NCI-H526 (cell line): ENCODE data around the gene ZNF10.

Source experiments
- DNase-seq, 2 experiments: peaks; one replicate each; lab custom pipeline; 2025; lab: John Stamatoyannopoulos, UW

Gene ZNF10

DNA sequence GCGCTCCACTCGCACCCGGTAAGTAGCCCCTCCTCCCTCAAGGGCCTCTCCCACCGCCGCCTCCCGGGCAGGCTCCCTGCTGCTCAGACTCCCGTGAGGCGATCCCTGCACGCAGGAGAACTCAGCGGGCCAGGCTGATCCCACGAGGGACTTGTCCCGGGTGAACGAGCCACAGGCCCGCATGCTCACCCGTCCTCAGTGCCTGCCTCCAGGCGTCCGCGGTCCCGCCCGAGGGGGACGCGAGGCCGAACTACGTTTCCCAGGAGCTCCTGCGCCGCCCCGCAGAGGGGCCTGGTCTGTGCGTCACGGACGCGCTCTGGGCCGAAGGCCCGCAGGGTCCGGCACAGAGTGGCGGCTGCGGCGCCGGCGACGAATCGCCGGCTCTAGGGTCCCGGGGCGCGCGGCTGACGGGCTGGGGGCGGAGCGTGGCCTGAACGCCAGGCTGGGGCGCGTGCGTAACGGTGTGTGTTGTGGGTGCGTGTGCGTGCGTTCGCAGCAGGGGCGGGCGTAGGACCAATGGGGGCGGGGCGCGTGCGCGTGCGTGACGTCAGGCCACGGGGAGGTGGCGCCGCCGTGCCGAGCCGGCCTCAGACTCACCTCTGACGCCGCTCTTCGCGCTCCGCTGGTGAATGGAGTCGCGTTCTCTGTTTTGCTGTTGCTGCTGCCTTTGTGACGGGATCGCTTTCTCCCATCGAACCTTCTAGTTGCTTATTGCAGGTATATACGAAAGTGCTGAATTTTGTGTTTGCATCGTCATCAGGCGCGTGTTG lies at the start of gene ZNF10, which contains the start of gene ZNF891:
Gene ZNF10 (plus strand): TSS at position 590 of the 770 bp plus-strand sequence. CDS start 13,866 bp downstream, outside the sequence.
Gene ZNF891 (minus strand): TSS at position 237 of the 770 bp plus-strand sequence. CDS start 8,356 bp downstream, outside the sequence.
- DNase-seq, result peak; percentile 88 to 98

DNA sequence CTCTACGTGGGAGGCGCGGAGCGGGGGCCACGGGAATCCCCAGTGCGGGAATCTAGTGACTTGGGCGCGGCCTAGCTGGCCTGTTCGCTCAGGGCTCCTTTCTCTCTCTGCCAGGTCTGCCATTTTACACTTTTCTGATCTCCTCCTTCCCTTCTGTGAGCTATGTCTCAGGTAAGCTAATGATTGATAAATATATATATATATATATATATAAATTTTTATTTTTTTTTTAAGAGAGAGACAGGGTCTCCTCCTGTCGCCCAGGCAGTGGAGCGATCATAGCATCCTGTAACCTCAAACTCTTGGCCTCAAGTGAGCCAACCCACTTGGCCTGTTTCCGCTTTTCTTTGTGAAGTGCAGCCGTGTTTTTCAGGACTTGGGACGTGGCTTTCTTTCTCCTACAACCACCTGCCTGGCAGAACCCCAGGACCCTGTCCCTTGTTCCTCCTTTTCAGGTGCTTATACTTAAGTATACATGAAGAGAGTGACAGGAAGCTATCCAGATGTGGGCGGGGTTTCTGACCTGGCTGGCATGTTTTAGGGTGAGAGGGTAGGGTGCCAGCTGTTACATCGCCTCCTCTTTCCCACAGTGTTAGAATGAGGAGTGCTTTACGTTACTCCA lies 49.2 kb upstream of the ZNF10 start:
- no peak for DNase-seq

DNA sequence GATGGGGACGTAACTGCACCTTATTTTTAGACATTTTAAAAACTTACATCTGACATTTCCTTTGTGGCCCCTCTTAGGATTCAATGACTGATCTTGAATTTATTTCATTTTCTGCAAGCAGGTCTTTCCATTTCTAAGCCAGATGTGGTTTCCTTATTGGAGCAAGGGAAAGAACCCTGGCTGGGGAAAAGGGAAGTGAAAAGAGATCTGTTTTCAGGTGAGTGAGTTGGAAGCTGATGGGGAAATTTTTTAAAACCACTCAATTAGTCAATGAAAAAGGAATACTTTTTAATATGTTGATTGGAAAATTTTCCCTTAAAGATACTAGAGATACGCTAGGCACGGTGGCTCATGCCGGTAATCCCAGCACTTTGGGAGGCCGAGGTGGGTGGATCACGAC lies 47.1 kb upstream of the ZNF10 start:
- DNase-seq, result no peak

DNA sequence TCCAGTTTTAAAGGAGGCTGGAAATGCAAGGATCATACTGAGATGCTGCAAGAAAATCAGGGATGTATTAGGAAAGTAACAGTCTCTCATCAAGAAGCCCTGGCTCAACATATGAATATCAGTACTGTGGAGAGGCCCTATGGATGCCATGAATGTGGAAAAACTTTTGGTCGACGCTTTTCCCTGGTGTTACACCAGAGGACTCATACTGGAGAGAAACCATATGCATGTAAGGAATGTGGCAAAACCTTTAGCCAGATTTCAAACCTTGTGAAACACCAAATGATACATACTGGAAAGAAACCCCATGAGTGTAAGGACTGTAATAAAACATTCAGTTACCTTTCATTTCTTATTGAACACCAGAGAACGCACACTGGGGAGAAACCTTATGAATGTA lies 24.8 kb upstream of the ZNF10 start:
- DNase-seq, result no peak

DNA sequence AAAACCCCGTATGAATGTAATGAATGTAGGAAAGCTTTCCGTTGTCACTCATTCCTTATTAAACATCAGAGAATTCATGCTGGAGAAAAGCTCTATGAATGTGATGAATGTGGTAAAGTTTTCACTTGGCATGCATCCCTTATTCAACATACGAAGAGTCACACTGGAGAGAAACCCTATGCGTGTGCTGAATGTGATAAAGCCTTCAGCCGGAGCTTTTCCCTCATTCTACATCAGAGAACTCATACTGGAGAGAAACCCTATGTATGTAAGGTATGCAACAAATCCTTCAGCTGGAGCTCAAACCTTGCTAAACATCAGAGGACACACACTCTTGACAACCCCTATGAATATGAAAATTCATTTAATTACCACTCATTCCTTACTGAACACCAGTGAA lies 24.2 kb upstream of the ZNF10 start:
- no peak for DNase-seq

DNA sequence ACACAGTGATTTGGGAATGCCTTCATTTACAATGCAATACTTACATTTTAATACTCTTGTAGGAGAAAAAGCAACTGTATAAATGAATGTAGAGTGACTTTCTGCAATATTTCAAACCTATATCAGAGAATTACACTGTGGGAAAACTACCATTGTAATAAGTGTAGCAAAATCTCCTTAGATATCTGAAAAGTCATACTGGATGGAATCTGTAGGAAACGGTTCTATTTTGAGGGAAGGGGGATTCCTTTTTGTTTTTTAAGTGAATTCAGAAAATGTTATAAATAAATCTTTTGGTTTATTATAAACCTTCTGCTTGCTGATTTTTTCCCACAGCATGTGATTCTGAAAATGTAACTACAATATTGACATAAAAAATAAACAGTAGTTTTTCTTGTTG lies 23.3 kb upstream of the ZNF10 start:
- no peak for DNase-seq

DNA sequence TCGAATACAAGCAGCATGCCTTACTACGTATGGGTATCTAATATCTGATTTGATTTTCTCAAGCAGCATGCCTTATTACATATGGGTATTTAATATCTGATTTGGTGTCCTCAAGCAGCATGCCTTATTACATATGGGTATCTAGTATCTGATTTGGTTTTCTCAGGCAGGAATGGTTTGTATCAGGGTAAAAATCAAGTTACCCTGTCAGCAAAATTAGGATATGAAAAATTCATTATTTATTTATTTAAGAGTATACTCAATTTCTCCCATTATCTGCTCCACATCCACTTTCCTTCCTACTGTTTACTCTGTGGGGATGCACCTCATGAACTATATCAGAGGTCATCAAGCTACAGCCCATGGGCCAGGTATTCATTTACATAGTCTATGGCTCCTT lies 22.3 kb upstream of the ZNF10 start:
- no peak for DNase-seq

DNA sequence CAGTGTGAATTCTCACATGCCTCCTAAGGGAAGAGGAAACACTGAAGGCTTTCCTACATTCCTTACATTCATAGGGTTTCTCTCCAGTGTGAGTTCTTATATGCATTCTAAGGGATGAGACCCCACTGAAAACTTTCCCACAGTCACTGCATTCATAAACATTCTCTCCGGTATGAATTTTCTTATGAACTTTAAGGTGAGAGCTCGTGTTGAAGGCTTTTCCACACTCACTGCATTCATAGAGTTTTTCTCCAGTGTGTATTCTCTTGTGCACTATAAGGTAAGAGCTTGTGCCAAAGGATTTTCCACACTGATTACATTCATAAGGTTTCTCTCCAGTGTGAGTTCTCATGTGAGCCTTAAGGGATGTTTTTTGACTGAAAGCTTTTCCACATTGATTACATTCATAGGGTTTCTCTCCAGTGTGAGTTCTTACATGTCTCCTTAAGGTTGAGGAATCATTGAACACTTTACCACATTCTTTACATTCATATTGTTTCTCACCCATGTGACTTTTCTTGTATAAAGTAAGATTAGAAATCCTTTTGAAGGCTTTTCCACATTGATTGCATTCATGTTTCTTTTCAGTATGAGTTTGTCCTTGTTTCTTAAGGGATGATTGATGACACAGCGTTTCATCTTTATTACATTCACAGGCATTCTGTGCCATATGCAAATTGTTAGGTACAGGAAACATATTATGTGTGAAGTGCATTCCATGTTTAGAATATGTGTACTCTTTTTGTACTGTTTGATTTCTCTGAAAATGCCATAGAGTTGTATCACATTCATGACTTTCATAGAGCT lies 9.8 kb upstream of the ZNF10 start:
- no peak for DNase-seq

DNA sequence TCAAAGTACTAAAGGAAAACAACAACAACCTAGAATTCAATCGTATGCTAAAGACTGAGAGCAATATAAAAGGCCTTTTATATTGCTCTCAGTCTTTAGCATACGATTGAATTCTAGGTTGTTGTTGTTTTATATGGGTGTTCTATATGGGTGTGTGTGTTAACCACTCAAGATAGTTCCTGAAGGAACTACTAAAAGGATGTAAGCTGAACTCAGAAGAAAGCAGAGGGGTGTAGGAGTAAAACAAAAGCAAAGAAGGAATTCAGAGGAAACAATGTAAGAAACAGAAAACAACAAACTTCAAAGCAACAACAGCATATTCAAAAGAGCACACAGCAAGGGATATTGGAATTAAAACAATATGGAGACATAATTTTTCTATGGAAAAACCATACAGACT lies 5.8 kb upstream of the ZNF10 start:
- DNase-seq, result no peak

DNA sequence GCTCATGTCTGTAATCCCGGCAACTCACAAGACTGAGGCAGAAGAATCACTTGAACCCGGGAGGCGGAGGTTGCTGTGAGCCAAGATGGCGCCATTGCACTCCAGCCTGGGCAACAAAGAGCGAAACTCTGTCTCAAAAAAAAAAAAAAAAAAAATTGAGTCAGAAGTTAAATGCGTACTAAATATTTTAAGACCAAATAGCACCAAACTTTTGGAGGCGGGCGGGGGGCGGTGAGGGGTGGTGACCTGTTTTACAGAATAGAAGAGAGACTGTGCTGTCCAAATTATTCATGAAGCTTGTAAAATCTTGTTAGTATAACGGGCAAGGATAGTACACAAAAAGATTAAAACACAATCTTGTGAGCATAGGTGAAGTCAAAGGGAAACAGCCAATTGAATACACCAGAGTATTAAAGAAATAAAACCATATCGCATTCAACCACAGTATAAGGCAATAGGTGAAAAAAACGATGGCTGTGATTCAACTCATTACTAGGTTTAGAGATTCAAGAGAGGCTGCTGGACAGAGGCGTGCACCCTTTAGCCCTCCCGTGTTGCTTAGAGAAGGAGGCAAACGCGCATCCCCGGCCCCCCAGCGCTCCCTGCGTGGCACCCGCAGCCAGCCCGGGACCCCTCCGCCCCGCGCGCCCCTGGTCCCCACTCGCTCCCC lies 924 bp upstream of the ZNF10 start:
- peak in 1 of 2 experiments; percentile 36 for DNase-seq

DNA sequence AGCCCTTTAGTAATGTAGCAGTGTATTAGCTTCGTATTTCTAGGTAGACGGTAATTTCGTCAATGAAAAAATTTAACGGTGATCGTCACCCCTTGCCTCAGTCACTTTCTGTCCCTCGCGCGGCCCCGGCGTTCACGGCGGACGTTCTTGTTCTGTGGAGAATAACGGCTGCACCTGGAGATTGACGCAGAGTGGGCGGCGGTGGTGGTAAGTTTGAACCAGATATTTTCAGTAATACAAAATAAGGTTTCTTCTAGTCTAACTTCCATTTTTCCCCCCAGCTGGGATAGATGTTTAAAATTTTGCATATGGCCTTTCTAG lies 341 bp downstream of the ZNF10 start:
- DNase-seq, result peak; percentile 62 to 65

DNA sequence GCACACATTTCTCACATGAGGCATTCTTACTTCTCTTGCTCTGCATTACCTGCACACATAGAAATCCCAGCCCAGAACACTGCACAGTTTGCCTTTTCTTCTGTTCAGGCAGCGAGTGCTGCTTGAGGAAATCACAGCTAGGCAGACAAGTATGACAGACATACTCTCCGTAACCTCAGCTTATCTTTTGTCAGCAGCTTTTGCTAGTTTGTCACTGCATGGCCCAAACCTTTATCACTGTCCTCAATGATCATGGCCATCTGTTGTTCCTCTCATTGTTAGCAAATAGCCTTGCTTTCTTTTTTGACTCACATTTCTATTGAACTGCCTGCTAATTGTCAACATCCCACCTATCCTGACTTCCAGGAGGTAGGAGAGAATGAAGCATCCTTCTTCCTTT lies 5.3 kb downstream of the ZNF10 start:
- DNase-seq, result no peak

DNA sequence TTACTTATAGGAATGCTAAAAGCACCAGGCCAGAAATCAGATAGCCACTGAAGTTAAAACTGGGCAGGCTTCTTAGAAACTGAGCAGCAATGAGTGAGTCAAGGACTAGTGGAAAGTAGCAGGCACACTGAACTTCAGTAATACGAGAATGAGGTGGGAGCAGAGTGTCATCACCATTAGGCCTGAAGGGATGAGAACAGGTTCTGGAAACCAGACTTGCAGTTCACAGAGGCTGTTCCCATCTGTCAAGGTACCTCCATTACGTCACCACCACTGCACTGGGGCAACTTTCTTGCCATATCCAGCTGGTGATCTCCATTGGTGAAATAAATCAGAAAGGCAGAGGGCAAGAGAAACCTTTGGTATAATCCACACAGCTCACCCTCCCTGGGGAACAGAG lies 15.6 kb downstream of the ZNF10 start:
- DNase-seq, result no peak

DNA sequence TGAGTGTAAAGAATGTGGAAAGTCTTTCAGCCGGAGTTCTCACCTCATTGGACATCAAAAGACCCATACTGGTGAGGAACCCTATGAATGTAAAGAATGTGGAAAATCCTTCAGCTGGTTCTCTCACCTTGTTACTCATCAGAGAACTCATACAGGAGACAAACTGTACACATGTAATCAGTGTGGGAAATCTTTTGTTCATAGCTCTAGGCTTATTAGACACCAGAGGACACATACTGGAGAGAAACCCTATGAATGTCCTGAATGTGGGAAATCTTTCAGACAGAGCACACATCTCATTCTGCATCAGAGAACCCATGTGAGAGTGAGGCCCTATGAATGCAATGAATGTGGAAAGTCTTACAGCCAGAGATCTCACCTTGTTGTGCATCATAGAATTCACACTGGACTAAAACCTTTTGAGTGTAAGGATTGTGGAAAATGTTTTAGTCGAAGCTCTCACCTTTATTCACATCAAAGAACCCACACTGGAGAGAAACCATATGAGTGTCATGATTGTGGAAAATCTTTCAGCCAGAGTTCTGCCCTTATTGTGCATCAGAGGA lies 25.8 kb downstream of the ZNF10 start:
- DNase-seq, result no peak

DNA sequence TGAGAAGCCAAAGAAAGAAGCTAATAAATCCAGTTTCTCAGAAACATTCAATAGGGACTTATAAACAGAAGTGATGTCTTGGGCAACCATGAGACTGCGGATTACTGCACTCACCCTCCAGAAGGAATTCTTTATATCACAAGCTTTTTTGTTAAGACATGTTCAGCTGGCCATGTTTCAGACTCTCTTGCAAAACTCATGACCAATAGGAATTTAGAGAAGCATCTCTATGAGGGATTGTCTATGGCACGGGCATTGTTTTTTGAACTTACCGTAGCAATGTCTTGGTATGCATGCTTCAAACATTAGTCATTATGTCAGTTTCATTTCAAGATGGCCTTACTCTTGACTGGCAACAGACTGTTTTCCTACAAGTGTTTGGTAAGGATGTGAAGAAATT lies 35.3 kb downstream of the ZNF10 start:
- no peak for DNase-seq

DNA sequence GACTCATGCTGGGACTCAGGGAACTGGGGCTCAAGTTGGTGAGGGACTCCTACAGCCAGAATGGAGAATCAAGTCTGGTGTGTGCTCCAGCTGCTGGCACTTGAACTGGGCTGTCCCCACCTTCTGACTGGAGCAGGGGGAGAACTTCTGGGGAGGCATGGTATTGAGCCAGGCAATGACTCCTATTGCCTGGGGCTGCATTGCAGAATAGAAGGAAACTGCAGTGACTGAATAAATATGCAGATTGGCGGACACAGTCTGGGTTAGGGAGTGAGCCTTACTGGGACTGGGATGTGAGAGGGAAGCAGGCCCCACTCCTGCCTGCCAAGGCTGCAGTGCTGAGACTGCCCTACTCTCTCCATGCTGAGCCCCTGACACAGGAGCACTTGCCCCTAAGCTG lies 42.1 kb downstream of the ZNF10 start:
- no peak for DNase-seq

DNA sequence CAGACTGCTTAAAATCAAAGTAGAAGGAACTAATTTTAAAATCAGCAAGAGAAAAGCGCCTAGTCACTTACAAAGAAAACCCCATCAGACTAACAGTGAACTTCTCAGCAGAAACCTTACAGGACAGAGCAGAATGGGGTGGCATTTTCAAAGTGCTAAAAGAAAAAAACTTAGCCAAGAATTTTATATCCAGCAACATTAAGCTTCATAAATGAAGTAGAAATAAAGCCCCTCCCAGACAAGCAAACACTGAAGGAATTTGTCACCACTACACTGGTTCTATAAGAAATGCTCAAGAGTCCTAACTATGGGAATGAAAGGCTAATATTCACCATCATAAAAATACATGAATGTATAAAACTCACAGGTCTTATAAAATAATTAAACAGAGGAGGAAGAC lies 44.5 kb downstream of the ZNF10 start:
- no peak for DNase-seq

DNA sequence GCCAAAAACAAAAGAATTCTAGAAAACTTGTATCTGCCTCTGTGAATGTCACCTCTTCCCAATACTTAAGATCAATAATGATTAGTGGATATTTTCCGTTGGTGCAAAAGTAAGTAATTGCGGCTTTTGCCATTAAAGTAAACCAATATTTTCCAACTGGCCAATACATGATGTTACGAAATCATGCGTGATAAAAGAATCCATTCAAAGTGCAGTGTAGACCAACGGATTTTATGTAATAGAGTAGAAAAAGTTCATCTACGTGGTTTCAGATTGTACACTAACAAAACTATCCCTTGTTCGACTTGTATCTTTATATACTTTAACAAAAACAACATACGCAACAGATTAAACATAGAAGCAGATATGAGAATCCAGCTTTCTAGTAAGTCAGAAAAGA lies 50.2 kb downstream of the ZNF10 start:
- no peak for DNase-seq

DNA sequence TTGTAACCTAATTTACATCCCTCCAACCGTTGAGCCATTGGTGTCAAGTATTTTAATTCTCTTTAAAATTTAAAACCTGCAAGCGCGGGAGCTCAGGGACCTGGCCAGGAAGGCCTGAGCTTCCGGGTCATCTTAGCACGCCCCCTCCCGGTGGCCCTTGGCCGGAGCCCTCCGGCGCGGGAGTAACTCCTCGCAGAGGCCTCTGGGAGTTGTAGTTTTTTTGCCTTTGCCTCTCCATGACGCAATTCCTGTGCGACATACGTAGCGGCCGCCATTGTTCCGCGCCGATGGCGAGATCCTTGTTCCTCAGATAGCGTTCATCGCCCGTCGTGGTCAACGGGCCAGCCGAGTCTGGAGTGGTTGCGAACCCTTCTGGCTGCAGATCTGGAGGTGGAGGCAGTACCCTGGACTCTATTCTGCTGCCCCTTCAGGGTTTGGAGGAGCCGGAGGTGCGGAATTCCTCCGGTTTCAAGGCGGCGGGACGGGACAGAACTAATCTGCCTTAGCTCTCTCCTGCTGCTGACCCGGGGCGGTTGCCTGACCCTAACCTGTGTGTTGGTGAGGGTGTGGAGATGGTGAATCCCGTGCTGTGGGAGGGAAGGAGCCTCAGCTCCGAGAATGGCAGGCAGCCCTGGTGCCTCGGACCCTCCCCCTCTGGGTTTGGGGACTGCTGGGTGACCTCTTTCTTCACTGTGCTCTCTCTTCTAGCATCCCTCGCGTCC lies 51.0 kb downstream of the ZNF10 start, which contains the start of gene ZNF268:
Gene ZNF268 (plus strand): TSS at position 258 of the 722 bp plus-strand sequence. CDS start 503 bp downstream, outside the sequence.
- peak; percentile 85 to 97 for DNase-seq

DNA sequence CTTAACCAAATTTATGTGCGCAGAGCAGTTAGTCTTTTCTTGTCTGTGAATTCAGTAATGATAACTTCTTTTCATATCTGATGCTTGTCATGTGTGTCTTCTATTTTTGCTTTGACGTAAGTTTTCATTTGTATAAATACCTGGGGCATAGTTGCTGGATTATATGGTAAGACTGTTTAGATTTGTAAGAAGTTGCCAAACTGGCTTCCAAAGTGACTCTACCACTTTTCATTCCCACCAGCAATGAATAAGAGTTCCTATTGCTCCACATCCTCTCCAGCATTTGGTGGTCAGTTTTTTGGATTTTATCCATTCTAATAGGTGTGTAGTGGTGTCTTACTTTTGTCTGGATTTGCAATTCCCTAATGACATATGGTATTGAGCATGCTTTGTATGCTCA lies 59.7 kb downstream of the ZNF10 start:
- DNase-seq, result no peak

DNA sequence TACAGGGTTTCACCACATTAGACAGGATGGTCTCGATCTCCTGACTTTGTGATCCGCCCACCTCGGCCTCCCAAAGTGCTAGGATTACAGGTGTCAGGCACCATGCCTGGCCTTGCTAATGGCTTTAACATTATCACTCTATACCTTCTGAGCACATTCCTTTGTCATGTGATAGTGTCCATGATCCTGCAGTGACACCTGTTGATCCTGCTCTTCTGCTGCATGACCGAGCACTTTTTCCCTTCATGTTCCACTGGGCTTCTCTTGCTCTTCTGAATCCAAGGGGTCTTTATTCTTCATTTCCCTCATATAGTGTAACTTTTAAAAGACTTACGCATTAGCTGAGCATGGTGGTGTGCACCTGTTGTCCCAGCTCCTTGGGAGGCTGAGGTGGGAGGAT lies 62.4 kb downstream of the ZNF10 start:
- no peak for DNase-seq
